Karpas-422 (cell line): ENCODE measurements around the gene STX4. TPM values are rescaled to one million over a fixed set of nuclear protein-coding genes. Genes with fewer than 3 reads are reported as not detected.
"Not testable (repeated sequence)": the region's sequence is repeated elsewhere in the genome, so short reads cannot be mapped to it uniquely, and the experiment has no call there.

Source experiments
- DNase-seq: peaks from one replicate; pipeline ENCODE4 v3.0.0-alpha.2; 2015
- H2AFZ ChIP-seq: fragments of 200-600 bp; sonication (generic); 2 replicates; pipeline ENCODE4 v1.6.1; 2014; ENCODE audit warnings: antibody characterized with exemption, low read length, mixed read lengths
- H3K27ac ChIP-seq: fragments of 200-600 bp; sonication (generic); 2 replicates; pipeline ENCODE4 v1.5.1; 2014; ENCODE audit warnings: mild to moderate bottlenecking, low read length, moderate library complexity
- H3K27me3 ChIP-seq: fragments of 200-600 bp; sonication (generic); 2 replicates; pipeline ENCODE4 v1.6.1; 2014; ENCODE audit warnings: low read length, mixed read lengths
- H3K36me3 ChIP-seq: fragments of 200-600 bp; sonication (generic); 2 replicates; pipeline ENCODE4 v1.6.1; 2014; ENCODE audit warnings: low read length, mixed read lengths; ENCODE audit not compliant: insufficient read depth
- H3K4me1 ChIP-seq: fragments of 200-600 bp; sonication (generic); 2 replicates; pipeline ENCODE4 v1.6.1; 2014; ENCODE audit warnings: mild to moderate bottlenecking, low read length, mixed read lengths
- H3K4me2 ChIP-seq: fragments of 200-600 bp; sonication (generic); 2 replicates; pipeline ENCODE4 v1.6.1; 2014; ENCODE audit warnings: low read length, low read depth, mild to moderate bottlenecking; ENCODE audit not compliant: poor library complexity, severe bottlenecking
- H3K4me3 ChIP-seq: fragments of 200-600 bp; sonication (generic); 2 replicates; pipeline ENCODE4 v1.5.1; 2014; ENCODE audit warnings: mild to moderate bottlenecking, antibody characterized with exemption, low read length, mixed read lengths
- H3K79me2 ChIP-seq: fragments of 200-600 bp; sonication (generic); 2 replicates; pipeline ENCODE4 v1.6.1; 2014; ENCODE audit warnings: mild to moderate bottlenecking, low read length, mixed read lengths
- H3K9ac ChIP-seq: fragments of 200-600 bp; sonication (generic); 2 replicates; pipeline ENCODE4 v1.6.0; 2014; ENCODE audit warnings: low read length
- H3K9me2 ChIP-seq: fragments of 200-600 bp; sonication (generic), shearing (Covaris generic); replicated peaks from 2 replicates; pipeline ENCODE4 v1.6.0; 2014; ENCODE audit warnings: mild to moderate bottlenecking, low read length, moderate library complexity; ENCODE audit not compliant: insufficient read depth
- H3K9me3 ChIP-seq: fragments of 300-700, 200-600 bp; sonication (generic); 2 replicates; pipeline ENCODE4 v1.6.1; 2014; ENCODE audit warnings: low read length, mixed read lengths
- H4K20me1 ChIP-seq: fragments of 200-600 bp; sonication (generic); 2 replicates; pipeline ENCODE4 v1.6.1; 2014; ENCODE audit warnings: mild to moderate bottlenecking, antibody characterized with exemption, low read length, low read depth; ENCODE audit not compliant: insufficient read depth
- total RNA-seq: library from RNA; depleted of rRNA; stranded (reverse); fragments of >200 nt; shearing (Covaris generic); gene quantifications from 2 replicates; pipeline ENCODE4 v1.2.3, GENCODE V29; 2014; ENCODE audit warnings: low replicate concordance

The STX4 gene
- total RNA-seq, 1 experiment from 2014 or later = 16.7 TPM

- Histone ChIP-seq H3K9ac (no peak overlapping the region), H3K27ac (no peak overlapping the region), H3K4me3 (no peak overlapping the region), H4K20me1 (no peaks in the 10 kb centered on the region), H3K4me1 (peaks cover 2% of the 10 kb centered on the region), H3K36me3 (no peaks in the 10 kb centered on the region), H3K9me3 (no peaks in the 10 kb centered on the region), H3K79me2 (no peaks in the 10 kb centered on the region), H3K9me2 (no peaks in the 10 kb centered on the region), H3K4me2 (no peak overlapping the region), H2AFZ (no peak overlapping the region), H3K27me3 (no peaks in the 10 kb centered on the region)
- no peak for DNase-seq
Observed at GRCh38 chr16:31009894-31010584, 23.3 kb upstream of the STX4 start.

- Histone ChIP-seq H3K9me2 (no peaks in the 10 kb centered on the region), H3K27me3 (no peaks in the 10 kb centered on the region), H3K4me2 (no peak within 1 kb of the TSS), H3K4me3 (no peak within 1 kb of the TSS), H3K79me2 (no peaks in the 10 kb centered on the region), H3K4me1 (no peaks in the 10 kb centered on the region), H3K9me3 (no peaks in the 10 kb centered on the region), H2AFZ (no peak within 1 kb of the TSS), H3K27ac (no peak within 1 kb of the TSS), H3K9ac (no peak within 1 kb of the TSS), H4K20me1 (no peaks in the 10 kb centered on the region), H3K36me3 (no peaks in the 10 kb centered on the region)
- no peak for DNase-seq
Observed at GRCh38 chr16:31010585-31011325, 22.6 kb upstream of the STX4 start, which contains the start of gene STX1B. Gene STX1B, minus strand, starts transcription at chr16:31010638. Its CDS starts 242 bp downstream, at chr16:31010396.

DNA sequence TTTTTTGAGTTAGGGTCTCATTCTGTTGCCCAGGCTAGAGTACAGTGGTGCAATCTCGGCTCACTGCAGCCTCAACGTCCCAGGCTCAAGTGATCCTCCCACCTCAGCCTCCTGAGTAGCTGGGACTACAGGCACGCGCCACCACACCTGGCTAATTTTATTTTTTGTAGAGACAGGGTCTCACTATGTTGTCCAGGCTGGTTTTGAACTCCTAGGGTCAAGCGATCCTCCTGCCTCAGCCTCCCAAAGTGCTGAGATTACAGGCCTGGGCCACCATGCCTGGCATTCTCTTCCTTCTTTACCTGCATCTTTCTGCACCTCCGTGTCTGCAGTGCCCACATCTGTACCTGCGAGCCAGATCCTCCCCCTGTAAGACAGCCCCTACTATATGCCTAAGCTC lies 21.5 kb upstream of the STX4 start:
- not testable (repeated sequence) for H3K36me3 ChIP-seq, H2AFZ ChIP-seq, H3K27me3 ChIP-seq, H3K9me2 ChIP-seq, H3K9me3 ChIP-seq, H3K27ac ChIP-seq, H3K9ac ChIP-seq, H3K4me3 ChIP-seq, H3K79me2 ChIP-seq, H4K20me1 ChIP-seq, DNase-seq, H3K4me2 ChIP-seq, H3K4me1 ChIP-seq

GRCh38 chr16:31013292-31013691 lies 20.1 kb upstream of the STX4 start:
- H3K9me3 ChIP-seq, DNase-seq, H3K4me3 ChIP-seq, H3K27ac ChIP-seq, H3K79me2 ChIP-seq, H3K4me1 ChIP-seq, H3K9ac ChIP-seq, H3K4me2 ChIP-seq, H3K27me3 ChIP-seq, H4K20me1 ChIP-seq, H2AFZ ChIP-seq, H3K36me3 ChIP-seq, H3K9me2 ChIP-seq: not testable (repeated sequence)

DNA sequence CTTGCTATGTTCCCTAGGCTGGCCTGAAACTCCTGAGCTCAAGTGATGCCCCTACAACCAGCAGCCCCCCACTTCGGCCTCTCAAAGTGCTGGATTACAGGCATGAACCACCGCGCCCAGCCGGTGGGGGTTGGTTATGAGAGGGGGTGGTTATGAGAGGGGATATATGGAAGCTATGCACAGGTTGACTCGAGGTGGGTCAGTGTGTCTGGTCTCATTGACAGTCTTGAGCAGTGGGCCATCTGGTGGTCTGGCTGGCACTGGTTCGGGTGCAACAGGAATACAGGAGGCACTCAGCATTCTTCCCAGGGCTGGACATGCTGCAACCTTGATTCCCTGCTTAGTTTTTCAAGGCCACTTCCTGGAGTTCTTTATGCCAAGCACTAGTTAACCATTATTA lies 17.3 kb upstream of the STX4 start:
- Histone ChIP-seq H3K9me3 (no peaks in the 10 kb centered on the region), H3K27me3 (no peaks in the 10 kb centered on the region)

DNA sequence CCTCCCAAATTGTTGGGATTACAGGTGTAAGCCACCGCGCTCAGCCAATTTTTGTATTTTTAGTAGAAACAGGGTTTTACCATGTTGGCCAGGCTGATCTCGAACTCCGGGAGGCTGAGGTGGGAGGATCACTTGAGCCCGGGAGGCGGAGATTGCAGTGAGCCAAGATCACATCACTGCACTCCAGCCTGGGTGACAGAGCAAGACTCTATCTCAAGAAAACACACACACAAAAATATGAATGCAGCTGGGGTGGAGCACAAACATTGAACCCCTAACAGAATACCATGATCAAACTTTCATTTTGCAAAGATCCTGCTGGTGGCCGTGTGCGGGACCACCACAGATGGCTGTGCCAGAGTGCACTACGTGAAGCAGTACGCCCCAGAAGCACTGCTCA lies 15.6 kb upstream of the STX4 start:
- not testable (repeated sequence) for H3K27me3 ChIP-seq, H3K4me2 ChIP-seq, H3K27ac ChIP-seq, H3K9me2 ChIP-seq, H3K9ac ChIP-seq, DNase-seq, H3K4me3 ChIP-seq, H3K4me1 ChIP-seq, H3K79me2 ChIP-seq, H4K20me1 ChIP-seq, H3K36me3 ChIP-seq, H2AFZ ChIP-seq, H3K9me3 ChIP-seq

More for the DNA sequence above, 17.3 kb upstream of the STX4 start:
- Histone ChIP-seq H3K36me3 (no peaks in the 10 kb centered on the region), H2AFZ (no peak overlapping the region), H3K27ac (no peak overlapping the region), H3K4me1 (no peaks in the 10 kb centered on the region), H4K20me1 (no peaks in the 10 kb centered on the region), H3K4me2 (no peak overlapping the region), H3K9me2 (no peaks in the 10 kb centered on the region), H3K9ac (no peak overlapping the region), H3K79me2 (no peaks in the 10 kb centered on the region), H3K4me3 (no peak overlapping the region)
- no peak for DNase-seq

DNA sequence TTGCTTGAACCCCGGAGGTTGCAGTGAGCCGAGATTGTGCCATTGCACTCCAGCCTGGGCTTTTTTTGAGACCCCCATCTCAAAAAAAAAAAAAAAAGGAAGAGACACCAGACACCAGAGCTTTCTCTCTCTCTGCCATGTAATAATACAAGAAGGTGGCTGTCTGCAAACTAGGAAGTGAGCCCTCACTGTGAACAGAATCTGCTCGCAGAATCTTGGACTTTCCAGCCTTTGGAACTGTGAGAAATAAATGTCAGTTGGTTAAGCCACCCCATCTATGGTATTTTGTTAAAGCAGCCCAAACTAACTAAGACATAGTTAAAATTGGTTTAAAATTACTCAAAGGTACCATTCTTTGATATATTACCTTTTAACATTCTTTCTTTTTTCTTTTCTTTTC lies 12.8 kb upstream of the STX4 start:
- H3K36me3 ChIP-seq = no peaks in the 10 kb centered on the region
- no peak overlapping the region for H3K4me3 ChIP-seq
- no peak overlapping the region for H3K27ac ChIP-seq
- no peaks in the 10 kb centered on the region for H3K9me3 ChIP-seq
- H3K9ac ChIP-seq = no peak overlapping the region
- H4K20me1 ChIP-seq = no peaks in the 10 kb centered on the region
- H3K4me1 ChIP-seq = no peaks in the 10 kb centered on the region
- no peaks in the 10 kb centered on the region for H3K79me2 ChIP-seq
- H3K9me2 ChIP-seq = no peaks in the 10 kb centered on the region
- no peak overlapping the region for H3K4me2 ChIP-seq
- no peak overlapping the region for H2AFZ ChIP-seq
- no peaks in the 10 kb centered on the region for H3K27me3 ChIP-seq
- no peak for DNase-seq

DNA sequence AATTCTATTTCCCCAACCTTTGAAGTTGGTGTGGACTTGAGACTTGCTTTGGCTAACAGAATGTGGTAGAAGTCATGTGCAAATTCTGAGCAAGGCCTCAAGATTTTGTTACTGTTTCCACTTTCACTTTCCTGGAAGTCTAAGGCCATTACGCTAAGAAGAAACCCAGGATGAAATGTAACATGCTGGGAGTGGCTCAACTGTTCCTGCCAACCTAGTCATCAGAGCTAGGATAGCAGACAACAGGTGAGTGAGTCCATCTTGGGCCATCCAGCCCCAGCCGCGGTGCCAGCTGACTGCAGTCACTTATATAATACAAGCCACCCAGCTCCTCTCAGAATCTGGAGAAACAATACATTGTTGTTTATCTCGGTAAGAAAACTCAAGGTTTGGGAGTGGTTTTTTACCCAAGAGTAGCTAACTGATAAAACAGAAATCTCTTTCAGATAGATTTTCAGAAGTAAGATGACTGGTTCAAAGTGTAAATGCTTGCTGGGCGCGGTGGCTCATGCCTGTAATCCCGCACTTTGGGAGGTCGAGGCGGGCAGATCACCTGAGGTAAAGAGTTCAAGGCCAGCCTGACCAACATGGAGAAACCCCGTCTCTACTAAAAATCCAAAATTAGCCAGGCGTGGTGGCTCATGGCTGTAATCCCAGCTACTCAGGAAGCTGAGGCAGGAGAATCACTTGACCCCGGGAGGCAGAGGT lies 10.7 kb upstream of the STX4 start:
- Histone ChIP-seq H4K20me1 (no peaks in the 10 kb centered on the region), H2AFZ (no peak overlapping the region), H3K4me1 (no peaks in the 10 kb centered on the region), H3K9me3 (no peaks in the 10 kb centered on the region), H3K9me2 (no peaks in the 10 kb centered on the region), H3K79me2 (no peaks in the 10 kb centered on the region), H3K36me3 (no peaks in the 10 kb centered on the region), H3K4me3 (no peak overlapping the region), H3K4me2 (no peak overlapping the region), H3K27ac (no peak overlapping the region), H3K27me3 (no peaks in the 10 kb centered on the region), H3K9ac (no peak overlapping the region)
- no peak for DNase-seq
